Sigmoid colon (tissue), 6 donors: ENCODE data around the gene LASP1NB.

Experiments used
- DNase-seq: peaks from one replicate; pipeline ENCODE4 v3.0.0-alpha.2; 2019
- H3K27ac ChIP-seq, 4 donors: fragments of 200-600 bp; sonication (generic); one replicate each; pipeline ENCODE4 v1.5.1; 2016 to 2019; ENCODE audit warnings: mild to moderate bottlenecking in 1 of 4
- H3K27me3 ChIP-seq, 3 donors: fragments of 200-600 bp; sonication (generic); one replicate each; pipeline ENCODE4 v1.5.1; 2019; ENCODE audit warnings: mild to moderate bottlenecking in 1 of 3
- H3K36me3 ChIP-seq, 4 donors: fragments of 200-600 bp; sonication (generic); one replicate each; pipeline ENCODE4 v1.5.1; 2016 to 2019
- H3K4me1 ChIP-seq, 4 donors: fragments of 200-600 bp; sonication (generic); one replicate each; pipeline ENCODE4 v1.5.1; 2017 to 2019
- H3K4me3 ChIP-seq, 4 donors: fragments of 200-600 bp; sonication (generic); one replicate each; pipeline ENCODE4 v1.5.1; 2017 to 2019; ENCODE audit warnings: mild to moderate bottlenecking in 2 of 4, moderate library complexity in 1 of 4
- H3K9me3 ChIP-seq, 4 donors: fragments of 200-600 bp in 3 of 4; sonication (generic) in 3 of 4; one replicate each; pipeline versions ENCODE4 v1.5.1 to v1.6.1; 2013 to 2019
- EP300 ChIP-seq, 4 donors: sonication (generic); formaldehyde crosslinking; IDR thresholded peaks; one replicate each; pipeline ENCODE4 v1.6.1; 2017; ENCODE audit warnings: antibody characterized with exemption in 4 of 4
- POLR2A ChIP-seq, 2 donors: fragments of 450-650 bp; IDR thresholded peaks; one replicate each; pipeline ENCODE4 v1.6.1; 2016; ENCODE audit warnings: antibody characterized with exemption in 2 of 2, mild to moderate bottlenecking in 2 of 2, moderate library complexity in 2 of 2
- POLR2AphosphoS5 ChIP-seq, 4 donors: sonication (generic); formaldehyde crosslinking; IDR thresholded peaks; one replicate each; pipeline ENCODE4 v1.6.1; 2017; ENCODE audit warnings: antibody characterized with exemption in 4 of 4
- WGBS, 2 donors: extraction: QIAGEN DNeasy Blood & Tissue Kit; methylation state at CpG; one replicate each; pipeline ENCODE4 v1.1.7; 2013; 5-methylcytosine and 5-hydroxymethylcytosine counted together
- intact Hi-C: fragments of 100-400 bp; cut with DNase I; formaldehyde crosslinking; loops from one replicate; pipeline ENCODE4 v1.15.1; 2023
- TF ChIP-seq, protein P1 (sequence below), 4 experiments: fragments of 450-650 bp in 3 of 4; fragments of 200-600 bp in 1 of 4; IDR thresholded peaks; one replicate each; pipeline ENCODE4 v1.5.1; 2016 to 2019; ENCODE audit warnings: antibody characterized with exemption in 4 of 4, mild to moderate bottlenecking in 3 of 4, moderate library complexity in 2 of 4
- donor health status: healthy with polysubstance abuse.
- donor health status: healthy.

The LASP1NB gene

DNA sequence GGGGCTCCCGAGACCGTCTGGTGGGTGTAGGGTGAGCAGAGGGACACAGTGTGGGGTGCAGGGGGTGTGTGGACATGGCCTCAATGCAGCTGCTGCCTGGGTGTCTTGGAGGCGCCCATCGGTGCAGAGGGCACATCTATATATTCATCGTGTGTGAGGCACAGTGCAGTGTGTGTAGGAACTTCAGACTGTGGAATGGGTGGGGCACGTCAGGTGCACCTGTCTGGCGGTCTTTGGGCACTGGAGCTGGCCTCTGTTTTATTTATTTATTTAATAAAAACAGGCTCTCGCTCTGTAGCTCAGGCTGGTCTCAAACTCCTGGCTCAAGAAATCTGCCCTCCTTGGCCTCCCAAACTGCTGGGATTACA lies 38.8 kb upstream of the LASP1NB start:
- TF ChIP-seq POLR2AphosphoS5 (IDR thresholded peaks at IDR 0.05) (no peak), EP300 (IDR thresholded peaks at IDR 0.05) (no peak), POLR2A (IDR thresholded peaks at IDR 0.05) (no peak)
- TF ChIP-seq, protein P1, sequence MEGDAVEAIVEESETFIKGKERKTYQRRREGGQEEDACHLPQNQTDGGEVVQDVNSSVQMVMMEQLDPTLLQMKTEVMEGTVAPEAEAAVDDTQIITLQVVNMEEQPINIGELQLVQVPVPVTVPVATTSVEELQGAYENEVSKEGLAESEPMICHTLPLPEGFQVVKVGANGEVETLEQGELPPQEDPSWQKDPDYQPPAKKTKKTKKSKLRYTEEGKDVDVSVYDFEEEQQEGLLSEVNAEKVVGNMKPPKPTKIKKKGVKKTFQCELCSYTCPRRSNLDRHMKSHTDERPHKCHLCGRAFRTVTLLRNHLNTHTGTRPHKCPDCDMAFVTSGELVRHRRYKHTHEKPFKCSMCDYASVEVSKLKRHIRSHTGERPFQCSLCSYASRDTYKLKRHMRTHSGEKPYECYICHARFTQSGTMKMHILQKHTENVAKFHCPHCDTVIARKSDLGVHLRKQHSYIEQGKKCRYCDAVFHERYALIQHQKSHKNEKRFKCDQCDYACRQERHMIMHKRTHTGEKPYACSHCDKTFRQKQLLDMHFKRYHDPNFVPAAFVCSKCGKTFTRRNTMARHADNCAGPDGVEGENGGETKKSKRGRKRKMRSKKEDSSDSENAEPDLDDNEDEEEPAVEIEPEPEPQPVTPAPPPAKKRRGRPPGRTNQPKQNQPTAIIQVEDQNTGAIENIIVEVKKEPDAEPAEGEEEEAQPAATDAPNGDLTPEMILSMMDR (IDR thresholded peaks at IDR 0.05), result no peak
- peaks cover 9 to 42% (median 27%) of the 10 kb centered on the region in 4 donors for H3K36me3 ChIP-seq
- peaks cover 0 to 65% (median 48%) of the 10 kb centered on the region in 4 donors for H3K4me1 ChIP-seq
- no peak overlapping the region for H3K4me3 ChIP-seq
- DNase-seq, result no peak
- intact Hi-C loops, result no loop called here
- no peaks in the 10 kb centered on the region for H3K9me3 ChIP-seq
- peak overlapping the region in 1 of 4 donors; percentile 30 for H3K27ac ChIP-seq
- H3K27me3 ChIP-seq, result no peaks in the 10 kb centered on the region
- 14 to 52% methylated on average over 8 of the region's 8 CpGs for WGBS, 2 donors

DNA sequence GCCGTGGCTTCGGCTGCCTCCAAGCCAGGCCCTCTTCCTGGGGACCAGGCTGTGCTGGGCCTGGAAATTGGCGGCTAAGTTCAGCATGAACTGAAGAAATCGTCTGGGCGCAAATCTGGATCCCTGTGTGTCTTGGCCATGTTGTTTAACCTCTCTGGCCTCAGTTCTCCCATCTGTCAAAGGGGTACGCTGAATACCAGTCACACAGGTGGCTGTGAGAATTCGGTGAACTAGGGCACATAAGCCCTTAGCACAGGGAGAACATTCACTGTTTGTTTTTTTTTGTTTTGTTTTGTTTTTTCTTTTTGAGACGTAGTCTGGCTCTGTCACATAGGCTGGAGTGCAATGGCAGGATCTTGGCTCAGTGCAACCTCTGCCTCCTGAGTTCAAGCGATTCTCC lies 36.6 kb upstream of the LASP1NB start:
- H3K4me1 ChIP-seq, result peaks cover 0 to 59% (median 46%) of the 10 kb centered on the region in 4 donors
- no peak overlapping the region for H3K27ac ChIP-seq
- 93 to 94% methylated on average over 9 of the region's 9 CpGs for WGBS, 2 donors
- H3K36me3 ChIP-seq, result peaks cover 9 to 58% (median 36%) of the 10 kb centered on the region in 4 donors
- intact Hi-C loops, result no loop called here
- no peak overlapping the region for H3K4me3 ChIP-seq
- H3K27me3 ChIP-seq, result no peaks in the 10 kb centered on the region
- no peaks in the 10 kb centered on the region for H3K9me3 ChIP-seq
- DNase-seq, result no peak
- TF ChIP-seq EP300 (IDR thresholded peaks at IDR 0.05), result no peak
- TF ChIP-seq, protein P1 (IDR thresholded peaks at IDR 0.05), result no peak
- TF ChIP-seq POLR2AphosphoS5 (IDR thresholded peaks at IDR 0.05), result no peak
- no peak for TF ChIP-seq POLR2A (IDR thresholded peaks at IDR 0.05)

DNA sequence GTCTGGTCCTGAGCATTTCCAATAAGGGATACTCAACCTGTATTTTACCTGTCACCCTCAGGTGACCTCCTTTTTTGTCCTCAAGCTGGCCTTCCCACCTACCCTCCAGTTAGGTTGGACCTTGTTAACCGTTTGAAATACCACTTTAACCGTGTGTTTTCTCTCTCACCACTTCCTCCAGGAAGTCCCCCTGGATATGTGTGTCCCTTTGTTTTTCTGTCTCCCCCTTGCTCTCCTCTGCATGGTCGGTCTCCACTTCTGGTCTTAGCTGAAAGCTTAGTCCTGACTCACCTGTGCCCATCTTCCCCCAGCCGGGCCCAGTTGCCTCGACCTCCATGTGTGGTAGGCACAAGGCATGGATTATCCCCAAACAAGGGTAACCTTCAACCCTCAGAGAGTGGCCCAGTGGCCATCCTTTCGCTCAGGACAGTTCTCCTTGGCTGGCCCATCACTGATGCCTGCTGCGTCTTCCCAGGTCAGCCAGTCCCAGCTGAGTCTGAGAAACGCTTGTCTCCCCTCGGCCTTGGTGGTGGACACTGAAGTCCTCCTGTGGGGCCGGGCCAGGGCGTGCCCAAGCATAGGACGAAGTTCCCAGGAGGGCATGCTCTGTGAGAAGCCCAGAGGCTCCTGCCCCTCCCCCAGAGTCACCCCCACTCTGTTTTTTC lies 35.5 kb upstream of the LASP1NB start:
- DNase-seq, result no peak
- TF ChIP-seq, protein P1 (IDR thresholded peaks at IDR 0.05), result no peak
- TF ChIP-seq EP300 (IDR thresholded peaks at IDR 0.05), result no peak
- TF ChIP-seq POLR2AphosphoS5 (IDR thresholded peaks at IDR 0.05), result no peak
- no peak for TF ChIP-seq POLR2A (IDR thresholded peaks at IDR 0.05)
- H3K4me3 ChIP-seq, result no peak overlapping the region
- H3K36me3 ChIP-seq, result peaks cover 9 to 58% (median 36%) of the 10 kb centered on the region in 4 donors
- intact Hi-C loops, result no loop called here
- H3K27ac ChIP-seq, result no peak overlapping the region
- 82 to 83% methylated on average over 12 of the region's 12 CpGs for WGBS, 2 donors
- H3K9me3 ChIP-seq, result no peaks in the 10 kb centered on the region
- no peaks in the 10 kb centered on the region for H3K27me3 ChIP-seq
- peaks cover 0 to 56% (median 46%) of the 10 kb centered on the region in 4 donors for H3K4me1 ChIP-seq

DNA sequence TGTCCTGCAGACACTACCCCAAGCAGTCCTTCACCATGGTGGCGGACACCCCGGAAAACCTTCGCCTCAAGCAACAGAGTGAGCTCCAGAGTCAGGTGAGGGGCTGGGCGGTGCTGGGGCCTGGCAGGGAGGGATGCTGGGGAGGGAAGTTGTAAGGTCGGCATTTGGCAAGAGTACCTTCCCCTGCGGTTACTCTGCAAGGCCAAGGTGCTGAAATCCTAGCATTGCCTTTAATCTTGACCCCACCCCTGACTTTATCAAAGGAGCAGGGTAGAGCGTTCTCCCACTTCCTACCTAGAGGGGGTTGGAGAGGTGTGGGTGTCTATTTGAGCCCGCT lies 35.0 kb upstream of the LASP1NB start:
- no peak overlapping the region for H3K27ac ChIP-seq
- WGBS, 2 donors, result 75 to 85% methylated on average over 8 of the region's 8 CpGs
- peaks cover 9 to 58% (median 34%) of the 10 kb centered on the region in 4 donors for H3K36me3 ChIP-seq

More for the DNA sequence above, 35.0 kb upstream of the LASP1NB start:
- no peaks in the 10 kb centered on the region for H3K9me3 ChIP-seq
- TF ChIP-seq POLR2AphosphoS5 (IDR thresholded peaks at IDR 0.05) (no peak), EP300 (IDR thresholded peaks at IDR 0.05) (no peak), POLR2A (IDR thresholded peaks at IDR 0.05) (no peak)
- TF ChIP-seq, protein P1 (IDR thresholded peaks at IDR 0.05), result no peak
- H3K4me1 ChIP-seq, result peaks cover 0 to 51% (median 41%) of the 10 kb centered on the region in 4 donors
- no peak overlapping the region for H3K4me3 ChIP-seq
- intact Hi-C loops, result no loop called here
- no peak for DNase-seq
- H3K27me3 ChIP-seq, result no peaks in the 10 kb centered on the region
